ENCODE data around the gene SLC36A1.

GRCh38 chr5:151492729-151493128 is 45.3 kb downstream of the SLC36A1 start:
- TF ChIP-seq CTCF (conservative IDR thresholded peaks at IDR 0.05 in 1 of 2, IDR thresholded peaks at IDR 0.05 in 1 of 2; ENCODE audit: low read depth in 1 of 2, low read length in 2 of 2) (no peak), EZH2 (IDR thresholded peaks at IDR 0.05; ENCODE audit: low read length, missing control alignments) (no peak)

Measured in fibroblast of lung (primary cell).